Measurements from ENCODE around the gene ANKEF1. TPM values are rescaled to one million over a fixed set of nuclear protein-coding genes. Genes with fewer than 3 reads are reported as not detected.

ANKEF1 gene
- total RNA-seq, 1 experiment from 2014 or later, result 3.9 TPM

DNA sequence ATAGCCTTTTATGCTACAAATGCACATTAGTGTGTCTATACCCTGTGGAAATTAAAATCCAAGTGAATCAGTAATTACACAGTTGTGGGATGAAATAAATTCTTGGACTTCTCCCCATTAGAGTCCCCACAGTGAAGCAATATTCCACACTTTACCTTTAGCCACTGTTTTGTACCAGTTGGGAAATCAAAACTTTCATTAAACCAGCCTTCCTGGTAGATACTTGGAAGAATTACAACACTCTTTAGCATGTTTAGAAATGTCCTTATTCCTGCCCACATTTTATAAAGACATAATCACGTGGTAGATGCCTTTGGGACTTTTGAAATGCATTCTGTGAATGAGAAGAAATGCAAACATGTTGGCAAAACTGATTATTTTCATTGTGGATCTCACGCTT is 49.0 kb upstream of the ANKEF1 start:
- Mint-ChIP-seq H3K4me3 (ENCODE audit: unreplicated experiment) (no peak overlapping the region), H3K27me3 (ENCODE audit: insufficient read depth, unreplicated experiment) (peaks cover 11% of the 10 kb centered on the region), H3K4me1 (ENCODE audit: low read depth, unreplicated experiment) (no peaks in the 10 kb centered on the region), H3K27ac (ENCODE audit: unreplicated experiment) (no peak overlapping the region), H3K9me3 (ENCODE audit: unreplicated experiment) (no peaks in the 10 kb centered on the region), H3K36me3 (ENCODE audit: insufficient read depth, unreplicated experiment) (no peaks in the 10 kb centered on the region)
- Histone ChIP-seq H3K4me3 (ENCODE audit: low read depth, low read length) (no peak overlapping the region), H3K9me3 (no peaks in the 10 kb centered on the region), H3K36me3 (ENCODE audit: control insufficient read depth, insufficient read depth, low read length) (no peaks in the 10 kb centered on the region), H3K4me1 (no peaks in the 10 kb centered on the region), H3K27me3 (replicated peaks; ENCODE audit: control insufficient read depth, insufficient read depth, low read length) (no peaks in the 10 kb centered on the region; the same call in 1 of the 2 replicates)
- POLR2A ChIA-PET, result no interaction called here
- TF ChIP-seq, protein P1, sequence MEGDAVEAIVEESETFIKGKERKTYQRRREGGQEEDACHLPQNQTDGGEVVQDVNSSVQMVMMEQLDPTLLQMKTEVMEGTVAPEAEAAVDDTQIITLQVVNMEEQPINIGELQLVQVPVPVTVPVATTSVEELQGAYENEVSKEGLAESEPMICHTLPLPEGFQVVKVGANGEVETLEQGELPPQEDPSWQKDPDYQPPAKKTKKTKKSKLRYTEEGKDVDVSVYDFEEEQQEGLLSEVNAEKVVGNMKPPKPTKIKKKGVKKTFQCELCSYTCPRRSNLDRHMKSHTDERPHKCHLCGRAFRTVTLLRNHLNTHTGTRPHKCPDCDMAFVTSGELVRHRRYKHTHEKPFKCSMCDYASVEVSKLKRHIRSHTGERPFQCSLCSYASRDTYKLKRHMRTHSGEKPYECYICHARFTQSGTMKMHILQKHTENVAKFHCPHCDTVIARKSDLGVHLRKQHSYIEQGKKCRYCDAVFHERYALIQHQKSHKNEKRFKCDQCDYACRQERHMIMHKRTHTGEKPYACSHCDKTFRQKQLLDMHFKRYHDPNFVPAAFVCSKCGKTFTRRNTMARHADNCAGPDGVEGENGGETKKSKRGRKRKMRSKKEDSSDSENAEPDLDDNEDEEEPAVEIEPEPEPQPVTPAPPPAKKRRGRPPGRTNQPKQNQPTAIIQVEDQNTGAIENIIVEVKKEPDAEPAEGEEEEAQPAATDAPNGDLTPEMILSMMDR (IDR thresholded peaks at IDR 0.05; ENCODE audit: insufficient read depth in 1 of 2, low read depth in 1 of 2, low read length in 1 of 2, severe bottlenecking in 1 of 2, unreplicated experiment in 1 of 2), result no peak
- CTCF ChIA-PET, result no interaction called here
- no peak for DNase-seq
- no TSS peak for BruUV-seq (replicated peaks)
- intact Hi-C loops (cut with micrococcal nuclease; ENCODE audit: unreplicated experiment), result no loop called here

DNA sequence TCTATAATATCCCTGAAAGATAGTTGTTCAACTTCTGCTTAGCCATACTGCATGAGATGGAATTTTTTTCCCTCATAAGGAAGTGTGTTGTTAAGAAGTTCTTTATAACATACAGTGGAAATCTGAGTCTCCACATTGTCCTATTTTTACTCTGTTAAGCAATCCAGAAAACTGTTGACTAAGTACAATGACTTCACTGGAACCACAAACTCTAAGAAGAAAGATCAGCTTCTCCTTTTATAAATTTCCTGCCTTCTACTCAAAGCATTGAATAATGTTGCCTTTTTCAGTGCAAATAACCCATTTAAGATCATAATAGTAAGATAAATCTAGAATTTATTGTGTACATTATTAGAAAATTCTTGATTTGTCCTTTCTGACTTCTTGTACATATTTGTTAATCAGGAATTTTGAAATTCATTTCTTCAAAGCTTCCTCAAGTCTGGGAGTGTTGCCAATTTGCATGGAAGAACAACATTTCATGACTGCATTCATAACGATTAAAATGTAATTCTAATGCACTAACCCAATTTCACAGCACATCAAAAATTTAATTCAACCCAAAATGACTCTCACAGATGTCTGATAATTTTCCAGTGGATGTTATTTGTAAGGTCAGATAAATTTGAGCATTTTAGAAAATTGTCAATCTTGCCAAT is 45.6 kb upstream of the ANKEF1 start:
- intact Hi-C loops (cut with micrococcal nuclease; ENCODE audit: unreplicated experiment), result no loop called here
- no peaks in the 10 kb centered on the region for H3K4me1 ChIP-seq
- CTCF ChIA-PET, result no interaction called here
- Mint-ChIP-seq H3K27me3 (ENCODE audit: insufficient read depth, unreplicated experiment) (peaks cover 13% of the 10 kb centered on the region), H3K36me3 (ENCODE audit: insufficient read depth, unreplicated experiment) (no peaks in the 10 kb centered on the region), H3K4me3 (ENCODE audit: unreplicated experiment) (no peak overlapping the region), H3K9me3 (ENCODE audit: unreplicated experiment) (no peaks in the 10 kb centered on the region), H3K27ac (ENCODE audit: unreplicated experiment) (no peak overlapping the region), H3K4me1 (ENCODE audit: low read depth, unreplicated experiment) (no peaks in the 10 kb centered on the region)
- TF ChIP-seq, protein P1 (IDR thresholded peaks at IDR 0.05; ENCODE audit: insufficient read depth in 1 of 2, low read depth in 1 of 2, low read length in 1 of 2, severe bottlenecking in 1 of 2, unreplicated experiment in 1 of 2), result no peak
- H3K27me3 ChIP-seq (replicated peaks; ENCODE audit: control insufficient read depth, insufficient read depth, low read length), result no peaks in the 10 kb centered on the region; the same call in 1 of the 2 replicates
- H3K9me3 ChIP-seq, result no peaks in the 10 kb centered on the region
- no peak for DNase-seq
- no TSS peak for BruUV-seq (replicated peaks)
- no peak overlapping the region for H3K4me3 ChIP-seq (ENCODE audit: low read depth, low read length)
- no peaks in the 10 kb centered on the region for H3K36me3 ChIP-seq (ENCODE audit: control insufficient read depth, insufficient read depth, low read length)
- POLR2A ChIA-PET, result no interaction called here

DNA sequence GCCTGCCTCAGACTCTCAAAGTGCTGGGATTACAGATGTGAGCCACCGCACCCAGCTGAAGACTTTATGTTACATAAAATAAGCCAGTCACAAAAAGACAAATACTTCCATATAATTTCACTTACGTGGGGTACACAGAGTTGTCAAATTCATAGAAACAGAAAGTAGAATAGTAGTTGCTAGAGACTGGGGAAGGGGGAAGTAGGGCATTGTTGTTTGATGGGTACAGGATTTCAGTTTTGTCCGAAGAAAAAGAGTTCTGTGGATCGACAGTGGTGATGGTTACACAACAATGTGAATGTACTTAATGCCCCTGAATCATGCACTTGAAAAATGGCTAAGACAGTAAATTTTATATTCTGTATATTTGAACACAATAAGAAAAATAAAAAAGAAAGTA is 41.6 kb upstream of the ANKEF1 start:
- Mint-ChIP-seq H3K4me3 (ENCODE audit: unreplicated experiment) (no peak overlapping the region), H3K4me1 (ENCODE audit: low read depth, unreplicated experiment) (no peaks in the 10 kb centered on the region), H3K27me3 (ENCODE audit: insufficient read depth, unreplicated experiment) (peaks cover 10% of the 10 kb centered on the region), H3K27ac (ENCODE audit: unreplicated experiment) (no peak overlapping the region), H3K9me3 (ENCODE audit: unreplicated experiment) (no peaks in the 10 kb centered on the region), H3K36me3 (ENCODE audit: insufficient read depth, unreplicated experiment) (no peaks in the 10 kb centered on the region)
- no peak overlapping the region for H3K4me3 ChIP-seq (ENCODE audit: low read depth, low read length)
- no peak for DNase-seq
- ChIA-PET POLR2A (no interaction called here), CTCF (no interaction called here)
- TF ChIP-seq, protein P1 (IDR thresholded peaks at IDR 0.05; ENCODE audit: insufficient read depth in 1 of 2, low read depth in 1 of 2, low read length in 1 of 2, severe bottlenecking in 1 of 2, unreplicated experiment in 1 of 2), result no peak
- H3K4me1 ChIP-seq, result no peaks in the 10 kb centered on the region
- no peaks in the 10 kb centered on the region for H3K36me3 ChIP-seq (ENCODE audit: control insufficient read depth, insufficient read depth, low read length)
- intact Hi-C loops (cut with micrococcal nuclease; ENCODE audit: unreplicated experiment), result no loop called here
- no peaks in the 10 kb centered on the region for H3K9me3 ChIP-seq
- no peaks in the 10 kb centered on the region for H3K27me3 ChIP-seq (replicated peaks; ENCODE audit: control insufficient read depth, insufficient read depth, low read length)
- no TSS peak for BruUV-seq (replicated peaks)
